Adrenal gland (tissue), 12 donors: Measurements from ENCODE around the gene AHNAK. TPM values are rescaled to one million over a fixed set of nuclear protein-coding genes. Genes with fewer than 3 reads are reported as not detected.

Experiments
- DNase-seq, 7 donors: peaks; one replicate each; pipeline ENCODE4 v3.0.0-alpha.2; 2019 to 2020
- H3K27ac ChIP-seq, 5 donors: fragments of 200-600 bp; sonication (generic) in 4 of 5; 1 replicate in 3 of 5; 2 replicates in 2 of 5; pipeline versions ENCODE4 v1.5.1 to v1.8.0; 2016 to 2020; ENCODE audit warnings: mild to moderate bottlenecking in 1 of 5
- H3K27me3 ChIP-seq: fragments of 200-600 bp; 2 replicates; pipeline ENCODE4 v1.8.0; 2021
- H3K36me3 ChIP-seq, 2 donors: fragments of 200-600 bp; replicated peaks in 1 of 2; 1 replicate in 1 of 2; 2 replicates in 1 of 2; pipeline versions ENCODE4 v1.5.1 to v1.8.0; 2018 to 2022
- H3K4me1 ChIP-seq, 2 donors: fragments of 200-600 bp; replicated peaks in 1 of 2; 1 replicate in 1 of 2; 2 replicates in 1 of 2; pipeline versions ENCODE4 v1.5.1 to v1.8.0; 2018 to 2021
- H3K4me3 ChIP-seq, 4 donors: fragments of 200-600 bp; sonication (generic) in 3 of 4; one replicate each; pipeline ENCODE4 v1.5.1; 2016 to 2018
- H3K9me3 ChIP-seq, 3 donors: fragments of 200-600 bp; sonication (generic) in 1 of 3; replicated peaks in 1 of 3; 1 replicate in 2 of 3; 2 replicates in 1 of 3; pipeline versions ENCODE4 v1.5.1 to v1.8.0; 2016 to 2021
- POLR2A ChIP-seq, 2 donors: fragments of 450-650 bp; IDR thresholded peaks; one replicate each; pipeline ENCODE4 v1.6.1; 2017; ENCODE audit warnings: antibody characterized with exemption in 2 of 2, mild to moderate bottlenecking in 2 of 2, moderate library complexity in 1 of 2
- WGBS, 4 donors: extraction: QIAGEN DNeasy Blood & Tissue Kit in 2 of 4; methylation state at CpG; one replicate each; pipeline versions ENCODE4 v1.1.5 to v1.1.7; 2013 to 2017; 5-methylcytosine and 5-hydroxymethylcytosine counted together
- intact Hi-C, 2 donors: fragments of 100-400 bp; cut with DNase I; formaldehyde crosslinking; loops; one replicate each; pipeline versions ENCODE4 v1.14.1 to v1.15.0; 2022 to 2023
- polyA plus RNA-seq, 3 donors: library from polyadenylated mRNA; stranded (reverse); fragments of 200-250 nt in 2 of 3; fragments of 350-450 nt in 1 of 3; fragmentation: Illumina TruSeq in 1 of 3; extraction: RNeasy Lipid Tissue Mini Kit (QIAGEN cat#74804) in 1 of 3; gene quantifications; one replicate each; pipeline ENCODE4 v1.2.3, GENCODE V29; 2013 to 2014
- total RNA-seq, 9 donors: library from RNA; depleted of rRNA in 4 of 9; stranded (reverse); fragments of >200 nt in 4 of 9; fragments of 120-200 nt in 1 of 9; fragmentation: NEBNext Ultra II Directional in 1 of 9; extraction: Animal tissue kit (Norgen Biotek cat#: 25700) in 1 of 9; gene quantifications; one replicate each; pipeline versions ENCODE4 v1.1.0 to v1.2.4, GENCODE V29; 2013 to 2023
- TF ChIP-seq, protein P1 (sequence below), 6 experiments: fragments of 450-650 bp in 4 of 6; fragments of 200-600 bp in 2 of 6; sonication (generic) in 1 of 6; IDR thresholded peaks; 1 replicate in 5 of 6; 2 replicates in 1 of 6; pipeline versions ENCODE4 v1.5.1 to v1.8.0; 2016 to 2021; ENCODE audit warnings: antibody characterized with exemption in 6 of 6, mild to moderate bottlenecking in 2 of 6, moderate library complexity in 1 of 6
- donor health status: healthy with polysubstance abuse.
- donor health status: Bipolar disorder and iron deficiency.
- donor health status: DM: yes; HTN: yes; CAD: no.
- donor health status: DM: no; HTN: no; CAD: no.
- donor health status: DM: no; HTN: no; CAD: no.
- donor health status: DM: yes; HTN: yes; CAD: no.

AHNAK gene
- total and polyA plus RNA-seq, 12 donors: 32.0 to 307 (median 175) TPM

DNA sequence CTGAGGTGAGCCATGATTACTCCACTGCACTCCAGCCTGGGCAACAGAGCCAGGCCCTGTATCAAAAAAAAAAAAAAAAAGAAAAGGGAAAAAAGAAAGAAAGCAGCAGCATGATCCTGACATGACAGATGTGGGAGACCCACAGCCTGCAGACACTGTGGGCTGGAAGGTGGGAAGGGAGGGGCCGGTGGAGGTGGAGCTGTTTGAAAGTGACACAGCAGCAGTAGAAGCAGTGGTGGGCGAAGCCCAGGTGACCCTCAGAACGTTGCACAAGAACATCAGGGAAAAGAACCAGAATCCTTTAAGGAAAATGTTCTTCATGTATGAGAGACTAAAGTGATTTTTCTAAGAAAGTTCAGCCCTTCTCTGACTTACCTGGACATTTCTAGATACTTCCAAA is 154.1 kb downstream of the AHNAK start:
- Histone ChIP-seq H3K27me3 (no peaks in the 10 kb centered on the region), H3K4me3 (no peak overlapping the region), H3K36me3 (no peaks in the 10 kb centered on the region), H3K27ac (no peak overlapping the region), H3K9me3 (no peaks in the 10 kb centered on the region), H3K4me1 (peaks cover 0 to 13% of the 10 kb centered on the region in 2 donors)
- intact Hi-C loops: no loop called here
- WGBS, 4 donors: 65 to 82% (median 75%) methylated on average over 3 of the region's 3 CpGs
- no peak for TF ChIP-seq POLR2A (IDR thresholded peaks at IDR 0.05)
- TF ChIP-seq, protein P1, sequence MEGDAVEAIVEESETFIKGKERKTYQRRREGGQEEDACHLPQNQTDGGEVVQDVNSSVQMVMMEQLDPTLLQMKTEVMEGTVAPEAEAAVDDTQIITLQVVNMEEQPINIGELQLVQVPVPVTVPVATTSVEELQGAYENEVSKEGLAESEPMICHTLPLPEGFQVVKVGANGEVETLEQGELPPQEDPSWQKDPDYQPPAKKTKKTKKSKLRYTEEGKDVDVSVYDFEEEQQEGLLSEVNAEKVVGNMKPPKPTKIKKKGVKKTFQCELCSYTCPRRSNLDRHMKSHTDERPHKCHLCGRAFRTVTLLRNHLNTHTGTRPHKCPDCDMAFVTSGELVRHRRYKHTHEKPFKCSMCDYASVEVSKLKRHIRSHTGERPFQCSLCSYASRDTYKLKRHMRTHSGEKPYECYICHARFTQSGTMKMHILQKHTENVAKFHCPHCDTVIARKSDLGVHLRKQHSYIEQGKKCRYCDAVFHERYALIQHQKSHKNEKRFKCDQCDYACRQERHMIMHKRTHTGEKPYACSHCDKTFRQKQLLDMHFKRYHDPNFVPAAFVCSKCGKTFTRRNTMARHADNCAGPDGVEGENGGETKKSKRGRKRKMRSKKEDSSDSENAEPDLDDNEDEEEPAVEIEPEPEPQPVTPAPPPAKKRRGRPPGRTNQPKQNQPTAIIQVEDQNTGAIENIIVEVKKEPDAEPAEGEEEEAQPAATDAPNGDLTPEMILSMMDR (IDR thresholded peaks at IDR 0.05): no peak
- no peak for DNase-seq

DNA sequence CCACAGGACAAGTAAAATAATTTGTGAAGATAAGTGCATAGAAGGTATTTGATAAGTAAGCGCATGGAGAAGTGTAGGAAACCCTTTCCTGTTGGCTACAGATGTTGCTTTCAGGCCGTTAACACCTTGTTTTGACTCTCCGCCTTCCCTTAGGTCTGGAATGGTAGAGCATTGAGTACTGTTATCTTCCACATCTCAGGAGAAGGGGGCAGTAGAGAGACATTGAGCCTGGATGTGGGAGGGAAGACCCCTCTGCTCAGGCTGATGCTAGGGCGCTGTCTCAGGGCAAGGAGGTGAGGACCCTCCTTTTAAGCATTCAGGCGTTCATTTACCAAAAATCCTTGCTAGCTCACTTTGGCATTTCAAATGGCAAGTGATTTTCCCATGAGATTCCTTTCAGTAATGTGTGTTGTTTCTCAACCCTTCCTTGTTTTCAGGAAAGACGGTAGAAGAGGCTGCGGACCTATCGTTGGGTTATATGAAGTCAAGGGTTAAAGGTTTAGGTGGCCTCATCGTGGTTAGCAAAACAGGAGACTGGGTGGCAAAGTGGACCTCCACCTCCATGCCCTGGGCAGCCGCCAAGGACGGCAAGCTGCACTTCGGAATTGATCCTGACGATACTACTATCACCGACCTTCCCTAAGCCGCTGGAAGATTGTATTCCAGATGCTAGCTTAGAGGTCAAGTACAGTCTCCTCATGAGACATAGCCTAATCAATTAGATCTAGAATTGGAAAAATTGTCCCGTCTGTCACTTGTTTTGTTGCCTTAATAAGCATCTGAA is 154.8 kb downstream of the AHNAK start:
- WGBS, 4 donors: 73 to 84% (median 80%) methylated on average over 15 to 16 of the region's 16 CpGs
- Histone ChIP-seq H3K27me3 (no peaks in the 10 kb centered on the region), H3K4me1 (peaks cover 0 to 13% of the 10 kb centered on the region in 2 donors), H3K27ac (no peak overlapping the region), H3K4me3 (no peak overlapping the region), H3K36me3 (no peaks in the 10 kb centered on the region), H3K9me3 (no peaks in the 10 kb centered on the region)
- no peak for DNase-seq
- TF ChIP-seq, protein P1 (IDR thresholded peaks at IDR 0.05): no peak
- no peak for TF ChIP-seq POLR2A (IDR thresholded peaks at IDR 0.05)
- intact Hi-C loops: no loop called here

DNA sequence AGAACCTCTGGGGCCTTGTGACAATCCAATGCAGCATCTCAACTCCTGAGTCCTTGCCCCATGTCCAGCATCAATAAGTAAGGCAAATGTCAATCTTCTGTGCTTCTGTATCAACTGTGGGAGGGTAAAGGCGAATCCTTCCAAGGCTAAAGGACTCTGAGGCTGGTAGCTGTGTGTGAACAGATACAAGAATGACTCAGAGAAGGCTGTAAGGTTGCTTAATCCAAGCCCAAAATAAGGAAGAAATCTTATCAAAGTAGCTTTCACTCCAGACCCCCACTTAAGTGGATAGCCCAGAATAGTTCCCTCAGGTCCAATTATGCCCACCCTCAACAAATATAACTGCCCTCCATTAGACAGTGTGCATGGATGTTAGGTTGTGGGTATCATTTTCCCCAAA is 155.9 kb downstream of the AHNAK start:
- Histone ChIP-seq H3K9me3 (no peaks in the 10 kb centered on the region), H3K27ac (no peak overlapping the region), H3K27me3 (no peaks in the 10 kb centered on the region), H3K4me3 (no peak overlapping the region), H3K36me3 (no peaks in the 10 kb centered on the region), H3K4me1 (peaks cover 0 to 13% of the 10 kb centered on the region in 2 donors)
- no peak for DNase-seq
- 43 to 71% (median 51%) methylated on average over 1 of the region's 1 CpG for WGBS, 4 donors
- no peak for TF ChIP-seq POLR2A (IDR thresholded peaks at IDR 0.05)
- intact Hi-C loops: no loop called here

DNA sequence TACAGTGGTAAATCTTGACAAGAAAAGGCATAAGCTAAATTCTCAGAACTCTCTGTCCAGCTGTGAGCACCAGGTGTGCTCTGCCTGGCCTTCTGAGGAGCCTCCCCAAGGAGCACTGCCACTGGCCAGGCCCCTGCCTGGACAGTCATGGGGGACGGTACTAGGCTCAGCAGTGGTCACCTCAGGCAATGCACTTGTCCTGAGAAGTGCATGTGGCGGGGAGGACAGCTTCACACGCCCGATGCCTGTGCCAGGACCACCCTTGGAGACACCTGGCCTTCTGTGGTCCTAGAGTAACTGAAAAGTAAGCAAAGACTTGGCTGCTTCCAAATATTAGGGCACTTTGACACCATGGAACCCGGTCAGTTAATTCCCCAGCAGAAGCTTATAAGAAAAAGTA is 156.4 kb downstream of the AHNAK start:
- 65 to 88% (median 72%) methylated on average over 3 to 5 of the region's 5 CpGs for WGBS, 4 donors
- DNase-seq: no peak

More for the DNA sequence above, 156.4 kb downstream of the AHNAK start:
- Histone ChIP-seq H3K36me3 (no peaks in the 10 kb centered on the region), H3K9me3 (no peaks in the 10 kb centered on the region), H3K4me1 (peaks cover 0 to 8% of the 10 kb centered on the region in 2 donors), H3K4me3 (no peak overlapping the region), H3K27ac (no peak overlapping the region), H3K27me3 (no peaks in the 10 kb centered on the region)
- TF ChIP-seq POLR2A (IDR thresholded peaks at IDR 0.05): no peak
- TF ChIP-seq, protein P1 (IDR thresholded peaks at IDR 0.05): no peak
- intact Hi-C loops: no loop called here
